IMR-90 (cell line): ENCODE measurements around the gene KRTAP4-1. TPM values are rescaled to one million over a fixed set of nuclear protein-coding genes. Genes with fewer than 3 reads are reported as not detected.

Experiments
- ATAC-seq: fragments of 200-7000 bp; cut with Tn5 transposase; 2 replicates; pipeline ENCODE4 v1.9.1; 2020; ENCODE audit warnings: low read depth, mild to moderate bottlenecking, moderate library complexity
- BruUV-seq: library from RNA; stranded (reverse); fragments of 400-500 nt; replicated peaks from 2 replicates; lab custom pipeline; 2021; lab: Mats Ljungman, UMichigan
- CTCF ChIA-PET: fragments of 300-600 bp; formaldehyde crosslinking; extraction: SDS; loops from one replicate; lab custom pipeline; 2021; ENCODE audit warnings: antibody characterized with exemption; lab: Yijun Ruan, JAX
- POLR2A ChIA-PET: fragments of 300-600 bp; sonication (Branson Sonifier 250); formaldehyde crosslinking; loops from one replicate; lab custom pipeline; 2022; ENCODE audit warnings: antibody characterized with exemption; ENCODE audit not compliant: unreplicated experiment; lab: Charles Lee
- DNase-seq: peaks from one replicate; pipeline ENCODE4 v3.0.0; 2013
- H2AFZ ChIP-seq: replicated peaks from 2 replicates; pipeline ENCODE3; 2013; ENCODE audit warnings: low read length, mild to moderate bottlenecking; ENCODE audit not compliant: poor library complexity
- H2AK5ac ChIP-seq: 2 replicates; pipeline ENCODE4 v1.6.1; 2013; ENCODE audit warnings: low read depth, low read length, inconsistent platforms
- H2AK9ac ChIP-seq: replicated peaks from 2 replicates; pipeline ENCODE3; 2013; ENCODE audit warnings: mild to moderate bottlenecking, low read depth, low read length, moderate library complexity; ENCODE audit not compliant: poor library complexity
- H2BK120ac ChIP-seq: 2 replicates; pipeline ENCODE4 v1.6.1; 2013; ENCODE audit warnings: low read depth, low read length, inconsistent platforms
- H2BK15ac ChIP-seq: 3 replicates; pipeline ENCODE4 v1.6.1; 2013; ENCODE audit warnings: low read depth, low read length, inconsistent platforms
- H2BK20ac ChIP-seq: 2 replicates; pipeline ENCODE4 v1.6.1; 2013; ENCODE audit warnings: low read depth, mild to moderate bottlenecking, inconsistent platforms, low read length, moderate library complexity
- H2BK5ac ChIP-seq: 2 replicates; pipeline ENCODE4 v1.6.1; 2013; ENCODE audit warnings: mild to moderate bottlenecking, low read depth, low read length, inconsistent platforms; ENCODE audit not compliant: poor library complexity, severe bottlenecking
- H3K14ac ChIP-seq: replicated peaks from 2 replicates; pipeline ENCODE4 v1.6.1; 2013; ENCODE audit warnings: low read depth, low read length, inconsistent platforms
- H3K18ac ChIP-seq: 2 replicates; pipeline ENCODE4 v1.6.1; 2013; ENCODE audit warnings: low read depth, low read length, control low read depth
- H3K23ac ChIP-seq: 2 replicates; pipeline ENCODE4 v1.6.1; 2013; ENCODE audit warnings: low read depth, low read length, inconsistent platforms
- H3K27ac ChIP-seq: 2 replicates; pipeline ENCODE4 v1.5.1; 2013; ENCODE audit warnings: mild to moderate bottlenecking, control low read depth, low read length; ENCODE audit not compliant: insufficient read depth
- H3K27me3 ChIP-seq: 2 replicates; pipeline ENCODE4 v1.6.1; 2013; ENCODE audit warnings: low read length; ENCODE audit not compliant: control insufficient read depth, insufficient read depth
- H3K36me3 ChIP-seq: 2 replicates; pipeline ENCODE4 v1.6.1; 2013; ENCODE audit warnings: low read length, mixed read lengths; ENCODE audit not compliant: control insufficient read depth, insufficient read depth
- H3K4ac ChIP-seq: 2 replicates; pipeline ENCODE4 v1.6.1; 2013; ENCODE audit warnings: low read depth, low read length, inconsistent platforms
- H3K4me1 ChIP-seq: 2 replicates; pipeline ENCODE4 v1.6.1; 2013; ENCODE audit warnings: low read length, mixed read lengths; ENCODE audit not compliant: control insufficient read depth, insufficient read depth
- H3K4me2 ChIP-seq: 2 replicates; pipeline ENCODE4 v1.6.1; 2013; ENCODE audit warnings: low read depth, mild to moderate bottlenecking, control low read depth, low read length, moderate library complexity
- H3K4me3 ChIP-seq: 2 replicates; pipeline ENCODE4 v1.5.1; 2013; ENCODE audit warnings: low read depth, mild to moderate bottlenecking, control low read depth, low read length, moderate library complexity; ENCODE audit not compliant: insufficient read depth
- H3K56ac ChIP-seq: 2 replicates; pipeline ENCODE4 v1.6.1; 2013; ENCODE audit warnings: low read length, inconsistent platforms; ENCODE audit not compliant: insufficient read depth; ENCODE audit errors: extremely low read depth
- H3K79me1 ChIP-seq, 2 experiments: 2 replicates each; pipeline ENCODE4 v1.6.1; 2013; ENCODE audit warnings: low read length in 2 of 2, inconsistent platforms in 1 of 2, low read depth in 1 of 2
- H3K9ac ChIP-seq: 2 replicates; pipeline ENCODE4 v1.6.1; 2013; ENCODE audit warnings: low read depth, low read length, control low read depth
- H3K9me1 ChIP-seq: 2 replicates; pipeline ENCODE4 v1.6.1; 2013; ENCODE audit warnings: low read length, inconsistent platforms; ENCODE audit not compliant: insufficient read depth
- H3K9me3 ChIP-seq: 2 replicates; pipeline ENCODE4 v1.6.1; 2013; ENCODE audit warnings: low read length; ENCODE audit not compliant: control insufficient read depth, insufficient read depth
- H4K20me1 ChIP-seq: 2 replicates; pipeline ENCODE4 v1.6.1; 2013; ENCODE audit warnings: low read length, inconsistent platforms; ENCODE audit not compliant: insufficient read depth
- H4K5ac ChIP-seq: 2 replicates; pipeline ENCODE4 v1.6.1; 2013; ENCODE audit warnings: mild to moderate bottlenecking, low read depth, low read length, control low read depth
- H4K8ac ChIP-seq, 2 experiments: 2 replicates each; pipeline ENCODE4 v1.6.1; 2013; ENCODE audit warnings: low read depth in 2 of 2, low read length in 2 of 2, control low read depth in 1 of 2, inconsistent platforms in 1 of 2
- H4K91ac ChIP-seq: 2 replicates; pipeline ENCODE4 v1.6.1; 2013; ENCODE audit warnings: low read depth, low read length, inconsistent platforms; ENCODE audit not compliant: insufficient read depth
- BHLHE40 ChIP-seq: fragments of 150-350 bp; IDR thresholded peaks from 2 replicates; pipeline ENCODE4 v1.6.1; 2016; ENCODE audit warnings: mild to moderate bottlenecking, low read depth, low read length
- CEBPB ChIP-seq: IDR thresholded peaks from 2 replicates; pipeline ENCODE4 v1.6.1; 2012; ENCODE audit warnings: low read depth, low read length, improper control_type of control experiment
- CHD1 ChIP-seq: IDR thresholded peaks from 2 replicates; pipeline ENCODE4 v1.6.1; 2012; ENCODE audit warnings: low read depth, low read length, improper control_type of control experiment
- CTCF ChIP-seq: conservative IDR thresholded peaks from 2 replicates; pipeline ENCODE4 v1.5.1; 2012; ENCODE audit warnings: mild to moderate bottlenecking, low read depth, low read length, improper control_type of control experiment
- ELK1 ChIP-seq: fragments of 150-350 bp; IDR thresholded peaks from 2 replicates; pipeline ENCODE4 v1.6.1; 2016; ENCODE audit warnings: low read depth, mild to moderate bottlenecking, low read length, moderate library complexity, borderline replicate concordance
- FOS ChIP-seq: fragments of 150-350 bp; IDR thresholded peaks from 2 replicates; pipeline ENCODE4 v1.6.1; 2016; ENCODE audit warnings: low read depth, low read length
- MAFK ChIP-seq: IDR thresholded peaks from 2 replicates; pipeline ENCODE4 v1.6.1; 2012; ENCODE audit warnings: low read depth, low read length, improper control_type of control experiment
- MAZ ChIP-seq: IDR thresholded peaks from 2 replicates; pipeline ENCODE4 v1.6.1; 2012; ENCODE audit warnings: low read depth, mild to moderate bottlenecking, low read length, improper control_type of control experiment, moderate library complexity, borderline replicate concordance
- MXI1 ChIP-seq: IDR thresholded peaks from 2 replicates; pipeline ENCODE4 v1.6.1; 2012; ENCODE audit warnings: low read depth, mild to moderate bottlenecking, low read length, moderate library complexity, borderline replicate concordance
- NFE2L2 ChIP-seq: fragments of 150-350 bp; IDR thresholded peaks from 2 replicates; pipeline ENCODE4 v1.6.1; 2016; ENCODE audit warnings: low read depth, mild to moderate bottlenecking, low read length
- POLR2A ChIP-seq: IDR thresholded peaks from 2 replicates; pipeline ENCODE4 v1.6.1; 2012; ENCODE audit warnings: mild to moderate bottlenecking, low read depth, low read length
- RAD21 ChIP-seq: IDR thresholded peaks from 2 replicates; pipeline ENCODE4 v1.6.1; 2012; ENCODE audit warnings: low read length, improper control_type of control experiment
- RCOR1 ChIP-seq: IDR thresholded peaks from 2 replicates; pipeline ENCODE4 v1.6.1; 2012; ENCODE audit warnings: mild to moderate bottlenecking, low read length, improper control_type of control experiment; ENCODE audit not compliant: insufficient replicate concordance
- RFX5 ChIP-seq: IDR thresholded peaks from 2 replicates; pipeline ENCODE4 v1.8.0; 2012; ENCODE audit warnings: low read depth, mild to moderate bottlenecking, low read length, moderate library complexity
- SMC3 ChIP-seq: fragments of 150-350 bp; IDR thresholded peaks from 2 replicates; pipeline ENCODE4 v1.6.1; 2016; ENCODE audit warnings: low read depth, mild to moderate bottlenecking, antibody characterized with exemption, low read length, moderate library complexity
- USF2 ChIP-seq: fragments of 150-350 bp; IDR thresholded peaks from 2 replicates; pipeline ENCODE4 v1.6.1; 2017; ENCODE audit warnings: mild to moderate bottlenecking, antibody characterized with exemption, low read length, low read depth
- WGBS, 2 experiments: methylation state at CpG; one replicate each; pipeline versions ENCODE4 v1.1.5 to v1.1.7; 2013; ENCODE audit warnings: missing lambda C conversion rate in 2 of 2; ENCODE audit not compliant: insufficient read length in 1 of 2; ENCODE audit errors: extremely low coverage in 2 of 2; 5-methylcytosine and 5-hydroxymethylcytosine counted together
- dilution Hi-C: fragments of 300-500 bp; cut with HindIII; formaldehyde crosslinking; loops from one replicate; pipeline ENCODE4 v1.14.3; 2018; ENCODE audit warnings: low sequenced_read_pairs; ENCODE audit not compliant: unreplicated experiment
- in situ Hi-C: fragments of 300-500 bp; cut with MboI; formaldehyde crosslinking; loops from 3 replicates; pipeline ENCODE4 v1.14.3; 2019; ENCODE audit warnings: low sequenced_read_pairs, inconsistent platforms, mixed read lengths
- intact Hi-C: fragments of 100-400 bp; cut with micrococcal nuclease; formaldehyde crosslinking; loops from 2 replicates; pipeline ENCODE4 v1.10.0; 2022
- polyA plus RNA-seq, 3 experiments: library from polyadenylated mRNA; depleted of rRNA; stranded (reverse); fragments of >200 nt; gene quantifications; 2 replicates each; pipeline ENCODE4 v1.2.3, GENCODE V29; 2012; ENCODE audit warnings: low replicate concordance in 1 of 3
- total RNA-seq: library from RNA; depleted of rRNA; stranded (reverse); fragments of >200 nt; gene quantifications from 2 replicates; pipeline ENCODE4 v1.2.3, GENCODE V29; 2012

KRTAP4-1 gene
- total and polyA plus RNA-seq, 2 of the 4 experiments (the other 2 are of a cell fraction), result not detected

GRCh38 chr17:41215681-41216080 is 31.0 kb upstream of the KRTAP4-1 start:
- H3K9me1 ChIP-seq, result peaks cover 7% of the 10 kb centered on the region; the same call in 1 of the 2 replicates
- BruUV-seq, result no TSS peak
- H2AK5ac ChIP-seq, result no peak overlapping the region
- no peak overlapping the region for H3K18ac ChIP-seq
- in situ Hi-C loops (no loop called here), dilution Hi-C loops (no loop called here), intact Hi-C loops (no loop called here)
- H3K14ac ChIP-seq, result no peak overlapping the region
- no peak overlapping the region for H3K9ac ChIP-seq
- ATAC-seq, result no peak
- H3K27me3 ChIP-seq, result no peaks in the 10 kb centered on the region
- no peak for DNase-seq
- H4K5ac ChIP-seq, result no peak overlapping the region
- H4K20me1 ChIP-seq, result no peaks in the 10 kb centered on the region
- no CpG with 5 or more reads among the region's 1 CpG for WGBS, 2 experiments
- H3K4me3 ChIP-seq, result no peak overlapping the region
- no peak overlapping the region for H3K4me2 ChIP-seq
- no peak overlapping the region for H2BK20ac ChIP-seq
- H2BK15ac ChIP-seq, result no peak overlapping the region
- H3K9me3 ChIP-seq, result no peaks in the 10 kb centered on the region
- H2BK120ac ChIP-seq, result no peak overlapping the region
- H4K8ac ChIP-seq, result no peak overlapping the region
- H3K23ac ChIP-seq, result no peak overlapping the region
- no peak overlapping the region for H2AK9ac ChIP-seq
- no peak overlapping the region for H3K56ac ChIP-seq
- TF ChIP-seq CEBPB (no peak), FOS (no peak), CHD1 (no peak), RFX5 (no peak), MAFK (no peak), CTCF (no peak), RCOR1 (no peak), USF2 (no peak), POLR2A (no peak), SMC3 (no peak), MXI1 (no peak), NFE2L2 (no peak), BHLHE40 (no peak), ELK1 (no peak), RAD21 (no peak), MAZ (no peak)
- H3K79me1 ChIP-seq, result no peaks in the 10 kb centered on the region
- H4K91ac ChIP-seq, result no peak overlapping the region
- no peak overlapping the region for H2BK5ac ChIP-seq
- H3K27ac ChIP-seq, result no peak overlapping the region
- no peak overlapping the region for H3K4ac ChIP-seq
- POLR2A ChIA-PET, result no interaction called here
- H3K36me3 ChIP-seq, result no peaks in the 10 kb centered on the region
- CTCF ChIA-PET, result no interaction called here
- no peaks in the 10 kb centered on the region for H3K4me1 ChIP-seq
- no peak overlapping the region for H2AFZ ChIP-seq
